AML-193 (cell line): ENCODE measurements around the gene EHHADH.
"Not testable (repeated sequence)": the region's sequence is repeated elsewhere in the genome, so short reads cannot be mapped to it uniquely, and the experiment has no call there.

ENCODE experiments used
- DNase-seq, 2 experiments: peaks; one replicate each; lab custom pipeline; 2025; lab: John Stamatoyannopoulos, UW

The EHHADH gene

DNA sequence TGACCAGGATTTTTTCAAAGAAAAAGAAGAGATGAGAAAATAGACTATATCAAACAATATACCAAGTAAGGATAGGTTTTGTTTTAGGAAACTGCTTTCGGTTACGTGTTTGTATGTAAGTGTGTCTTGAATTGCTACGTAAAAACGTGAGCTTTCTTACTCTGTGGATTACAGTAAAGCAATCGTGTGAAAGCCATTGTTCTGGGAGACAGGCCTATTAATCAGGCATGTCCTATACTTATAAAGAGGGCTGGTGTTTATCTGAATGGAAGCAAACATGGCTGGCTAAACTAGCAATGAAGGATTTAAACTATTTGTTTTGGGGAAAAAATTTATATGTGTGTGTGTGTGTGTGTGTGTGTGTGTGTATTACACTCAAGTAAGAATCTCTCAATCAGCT is 2.6 kb downstream of the EHHADH start:
- DNase-seq = no peak

- no peak for DNase-seq
Measured at GRCh38 chr3:185250653-185251052, 3.2 kb downstream of the EHHADH start.

DNA sequence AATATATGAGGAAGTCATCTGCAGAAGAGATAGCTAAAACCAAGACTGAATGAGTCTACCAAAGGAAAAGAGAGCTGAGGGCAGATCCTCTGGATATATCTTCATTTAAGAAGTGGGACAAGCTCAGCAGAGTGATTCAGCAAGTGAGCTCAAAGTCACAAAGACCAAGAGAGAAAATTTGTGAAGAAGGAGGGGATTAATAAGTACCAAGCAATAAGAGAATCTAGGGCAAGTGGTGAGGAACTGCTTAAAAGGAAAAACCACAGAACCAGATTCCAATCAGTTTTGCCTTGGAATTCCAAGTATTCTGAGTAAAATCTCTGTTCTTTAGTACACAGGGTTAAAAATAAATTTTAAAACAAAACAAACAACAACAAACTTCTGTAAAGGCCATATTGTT is 3.6 kb downstream of the EHHADH start:
- no peak for DNase-seq

GRCh38 chr3:185242642-185243041 is 11.2 kb downstream of the EHHADH start:
- no peak for DNase-seq

DNA sequence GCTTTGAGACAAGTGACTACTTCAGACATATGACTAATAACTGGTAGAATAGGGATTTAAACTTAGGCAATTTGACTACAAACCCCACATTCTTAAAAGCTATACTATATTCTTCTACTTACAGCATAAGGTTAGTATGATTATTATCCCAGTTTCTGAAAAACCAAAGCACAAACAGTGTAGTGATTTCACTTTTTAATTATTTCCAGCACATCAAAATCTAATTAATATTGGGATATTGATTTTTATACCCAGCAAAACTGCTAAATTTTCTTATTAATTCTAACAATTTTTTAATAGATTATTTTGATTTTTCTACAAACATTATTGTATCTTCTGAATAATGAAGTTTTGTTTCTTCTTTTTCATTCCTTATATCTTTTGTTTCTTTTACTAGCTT is 16.9 kb downstream of the EHHADH start:
- no peak for DNase-seq

DNA sequence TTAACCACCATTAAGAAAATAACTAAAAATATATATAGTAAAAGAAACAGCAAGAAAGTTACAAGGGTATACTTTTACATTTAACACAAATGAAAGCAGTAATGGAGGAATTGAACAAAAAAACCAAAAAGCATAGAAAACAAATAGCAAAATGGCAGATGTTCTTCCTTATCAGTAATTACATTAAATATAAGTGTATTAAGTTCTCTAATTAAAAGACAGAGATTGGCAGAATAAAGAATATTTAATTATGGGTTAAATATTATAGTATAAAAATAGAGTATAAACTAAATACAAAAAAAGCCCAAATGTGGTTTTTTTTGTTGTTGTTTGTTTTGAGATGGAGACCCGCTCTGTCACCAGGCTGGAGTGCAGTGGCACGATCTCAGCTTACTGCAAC is 20.5 kb downstream of the EHHADH start:
- DNase-seq = no peak

DNA sequence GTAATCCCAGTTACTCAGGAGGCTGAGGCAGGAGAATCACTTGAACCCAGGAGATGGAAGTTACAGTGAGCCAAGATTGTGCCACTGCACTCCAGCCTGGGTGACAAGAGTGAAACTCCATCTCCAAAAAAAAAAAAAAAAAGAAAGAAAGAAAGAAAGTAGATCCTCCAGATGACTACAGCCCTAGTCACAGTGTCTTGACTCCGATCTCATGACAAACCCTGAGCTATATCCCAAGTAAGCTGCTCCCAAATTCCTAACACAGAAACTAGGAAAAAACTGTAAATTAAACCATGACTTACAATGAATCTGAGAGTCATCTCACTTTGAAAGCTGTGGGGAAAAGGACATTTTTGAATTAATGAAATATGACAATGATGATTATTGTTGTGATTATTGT is 27.3 kb downstream of the EHHADH start:
- DNase-seq = not testable (repeated sequence)

DNA sequence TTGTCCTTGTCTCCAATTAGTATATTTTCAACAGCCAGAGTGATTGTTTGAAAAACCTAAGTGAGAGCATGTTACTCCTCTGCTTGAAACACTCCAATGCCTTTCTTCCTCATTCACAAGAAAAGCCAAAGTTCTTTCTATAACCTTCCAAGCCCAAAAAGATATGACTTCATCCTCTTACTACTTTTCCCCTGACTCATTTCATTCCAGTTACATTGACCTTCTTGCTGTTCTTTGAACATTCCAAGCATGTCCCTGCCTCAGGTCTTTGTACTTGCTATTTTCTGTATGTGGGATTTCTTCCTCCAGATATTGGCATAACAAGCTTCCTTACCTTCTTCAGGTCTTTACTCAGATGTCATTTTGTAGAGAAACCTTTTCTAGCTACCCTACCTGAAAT is 28.3 kb downstream of the EHHADH start:
- DNase-seq = no peak

DNA sequence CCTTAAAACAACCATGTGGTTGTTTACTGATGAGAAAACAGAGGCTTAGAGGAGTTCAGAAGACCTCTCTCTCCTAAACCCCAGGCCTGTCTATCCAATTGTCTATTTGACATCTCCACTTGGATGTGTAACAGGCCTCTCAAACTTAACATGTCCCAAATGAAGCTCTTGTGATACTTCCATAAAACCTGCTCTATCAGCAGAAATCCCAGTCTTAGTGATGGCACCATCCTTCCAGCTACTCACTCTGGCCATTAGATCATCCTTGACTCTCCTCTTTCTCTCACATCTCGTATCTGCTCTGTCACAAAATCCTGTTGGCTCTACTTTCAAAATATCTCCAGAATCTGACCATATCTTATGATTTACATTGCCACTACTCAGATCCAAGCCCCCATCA is 28.8 kb downstream of the EHHADH start:
- no peak for DNase-seq

DNA sequence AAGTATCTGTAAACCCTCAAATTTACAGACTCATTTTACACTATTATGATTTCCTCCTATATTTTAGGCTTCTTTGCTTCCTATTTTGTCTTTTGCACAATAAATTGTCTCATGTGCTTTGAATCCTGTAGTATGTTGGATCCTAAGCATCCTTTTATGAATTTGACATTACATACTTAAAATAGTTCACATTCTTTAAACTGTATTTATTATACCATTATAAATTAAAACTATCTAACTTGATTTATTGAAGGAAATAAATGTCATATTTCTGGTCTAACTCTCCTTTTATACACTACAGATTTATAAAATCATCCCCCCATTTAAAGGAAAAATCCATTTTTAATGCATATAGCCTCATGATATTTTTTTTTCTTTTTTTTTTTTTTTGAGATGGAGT is 32.6 kb downstream of the EHHADH start:
- DNase-seq = no peak

- no peak for DNase-seq
Measured at GRCh38 chr3:185216607-185216958, 37.3 kb downstream of the EHHADH start.

DNA sequence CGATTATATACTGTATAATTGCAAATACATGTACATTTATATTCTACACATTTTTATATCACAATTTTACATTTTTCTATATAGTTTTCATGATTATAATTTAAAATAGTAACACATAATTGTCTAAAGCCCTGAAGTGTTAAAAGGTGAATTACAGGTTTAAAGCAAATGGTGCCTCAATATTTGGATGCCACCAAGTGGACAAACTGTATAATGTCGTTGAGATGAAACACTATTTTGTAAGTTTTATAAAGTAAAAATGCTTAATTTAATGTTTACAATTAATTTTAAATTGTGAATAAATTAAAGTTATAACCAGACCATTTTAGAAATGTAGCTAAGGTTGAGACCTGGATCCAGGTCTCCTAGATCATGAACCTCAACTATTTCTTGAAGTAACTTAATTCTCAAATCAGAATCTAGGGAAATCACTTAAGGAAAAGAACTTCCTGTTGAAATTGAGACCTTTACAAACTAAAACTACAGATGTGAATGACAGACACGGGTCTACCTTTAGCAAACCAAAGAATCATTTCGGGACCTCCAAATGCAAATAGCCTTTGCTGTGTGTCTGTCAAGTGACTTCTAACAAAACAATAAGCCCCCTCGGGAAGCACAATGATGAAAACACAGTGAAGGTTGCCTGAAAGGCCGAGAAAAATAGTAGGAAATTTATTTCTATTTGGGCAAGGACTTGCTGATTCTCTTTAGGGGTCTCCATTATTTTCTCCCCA is 37.8 kb downstream of the EHHADH start:
- DNase-seq = peak; percentile 10 to 43

DNA sequence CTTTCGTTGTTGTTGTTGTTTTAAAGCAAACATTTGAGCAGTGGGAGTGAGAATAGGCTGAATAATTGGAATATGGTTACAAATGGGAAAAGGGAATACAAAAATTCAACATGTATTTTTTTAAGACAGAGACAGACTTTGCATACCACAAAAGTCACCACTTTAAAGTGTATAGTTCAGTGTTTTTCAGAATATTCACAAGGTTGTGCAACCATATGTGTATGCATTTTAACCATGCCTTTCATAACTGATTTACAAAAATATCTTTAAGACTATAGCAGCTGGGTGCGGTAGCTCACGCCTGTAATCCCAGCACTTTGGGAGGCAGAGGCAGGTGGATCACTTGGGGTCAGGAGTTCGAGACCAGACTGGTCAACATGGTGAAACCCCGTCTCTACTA is 41.3 kb downstream of the EHHADH start:
- DNase-seq = no peak

DNA sequence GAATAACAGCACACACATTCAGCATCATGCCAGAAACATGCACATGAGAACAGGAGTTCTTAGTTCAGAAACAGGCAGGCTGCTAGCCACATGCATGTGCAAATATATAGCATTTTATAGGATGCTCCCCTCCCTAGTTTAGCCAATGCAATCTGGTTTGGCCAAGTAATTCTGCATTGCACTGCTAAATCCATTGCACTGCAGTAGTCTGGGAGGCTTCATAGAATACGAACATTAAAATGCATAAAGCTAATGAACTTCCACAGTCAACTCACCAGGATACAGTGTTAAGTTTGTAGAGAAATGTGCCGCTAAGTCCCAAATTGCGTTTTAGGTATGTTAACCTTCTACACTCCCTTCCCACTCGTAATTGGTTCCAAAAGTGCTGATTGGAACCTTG is 41.8 kb downstream of the EHHADH start:
- no peak for DNase-seq

- DNase-seq = no peak
Measured at GRCh38 chr3:185210621-185211142, 43.2 kb downstream of the EHHADH start.

DNA sequence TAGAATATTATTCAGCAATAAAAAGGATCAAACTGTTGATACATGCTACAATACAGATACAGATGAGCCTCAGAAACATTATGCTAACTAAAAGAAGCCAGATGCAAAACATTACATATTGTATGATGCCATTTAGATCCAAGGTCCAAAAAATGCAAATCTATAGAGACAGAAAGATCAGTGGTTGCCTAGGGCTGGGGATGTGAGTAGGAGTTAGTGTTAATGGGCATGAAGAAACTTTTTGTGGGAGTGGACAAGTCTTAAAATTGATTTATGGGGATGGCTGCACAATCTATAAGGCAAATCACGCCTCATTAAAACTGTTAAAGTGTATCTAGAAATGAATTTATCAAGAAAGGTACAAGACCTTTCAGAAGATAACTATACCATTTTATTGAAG is 45.0 kb downstream of the EHHADH start:
- no peak for DNase-seq

- DNase-seq = no peak
Measured at GRCh38 chr3:185207931-185208746, 45.7 kb downstream of the EHHADH start.

DNA sequence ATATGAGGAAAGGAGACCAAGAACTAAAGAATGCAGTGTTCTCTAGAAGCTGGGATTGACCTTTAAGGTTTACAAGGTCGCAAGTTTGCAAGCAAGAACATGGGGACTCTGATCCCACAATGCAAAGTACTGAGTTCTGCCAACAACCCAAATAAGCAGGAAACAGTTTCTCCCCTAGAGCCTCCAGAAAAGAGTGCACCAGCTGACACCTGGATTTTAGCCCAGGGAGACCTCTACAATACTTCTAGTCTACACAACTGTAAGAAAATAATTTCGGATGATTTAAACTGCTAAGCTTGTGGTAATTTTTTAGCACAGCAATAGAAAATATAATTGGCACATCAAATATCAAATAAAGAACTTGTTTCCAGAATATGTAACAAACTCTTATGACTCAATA is 46.4 kb downstream of the EHHADH start:
- no peak for DNase-seq

GRCh38 chr3:185205865-185206264 is 48.0 kb downstream of the EHHADH start:
- no peak for DNase-seq

DNA sequence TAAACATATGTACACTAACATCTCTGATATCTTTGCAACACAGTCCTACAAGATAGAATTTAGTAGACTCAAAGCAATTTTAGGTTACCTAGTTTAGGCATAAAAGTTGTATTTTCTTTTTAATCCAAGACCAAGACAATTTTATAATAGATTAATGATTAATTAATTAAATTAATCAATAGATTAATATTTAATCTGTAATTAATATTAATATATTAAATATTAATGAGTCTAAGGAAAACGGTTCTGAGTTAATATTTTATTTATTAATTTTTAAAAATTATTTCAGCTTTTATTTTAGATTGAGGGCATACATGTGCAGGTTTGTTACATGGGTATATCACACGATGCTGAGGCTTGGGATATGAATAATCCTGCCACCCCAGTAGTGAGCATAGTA is 49.0 kb downstream of the EHHADH start:
- DNase-seq = no peak

GRCh38 chr3:185200639-185201038 is 53.2 kb downstream of the EHHADH start:
- no peak for DNase-seq

GRCh38 chr3:185199671-185200070 is 54.2 kb downstream of the EHHADH start:
- DNase-seq = no peak

DNA sequence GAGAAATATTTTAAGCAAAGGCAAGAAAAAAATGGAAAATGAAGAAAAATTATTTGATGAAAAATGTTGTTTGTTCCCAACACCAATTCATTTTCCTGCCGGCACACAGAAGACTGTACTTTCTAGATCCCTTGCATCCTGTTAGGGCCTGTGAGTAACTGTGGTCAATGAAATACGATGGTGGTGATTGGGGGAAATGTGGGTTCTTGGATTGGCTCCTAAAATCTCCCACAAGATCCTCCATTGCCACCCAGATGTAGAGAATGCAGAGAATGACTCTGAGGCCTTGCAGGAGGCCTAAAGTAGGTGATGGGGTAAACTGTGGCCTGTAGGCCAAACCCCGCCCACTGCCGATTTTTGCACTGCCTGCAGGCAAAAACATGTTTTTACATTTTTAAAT is 54.6 kb downstream of the EHHADH start:
- DNase-seq = no peak
